KMS-11 (cell line): ENCODE measurements around the gene MBD1.
"Not testable (repeated sequence)": the region's sequence is repeated elsewhere in the genome, so short reads cannot be mapped to it uniquely, and the experiment has no call there.

Experiments used
- H2AFZ ChIP-seq: fragments of 200-600 bp; sonication (generic); 2 replicates; pipeline ENCODE4 v1.6.1; 2016; ENCODE audit warnings: antibody characterized with exemption, mixed run types, low read depth
- H3K27ac ChIP-seq: fragments of 200-600 bp; sonication (generic); 2 replicates; pipeline ENCODE4 v1.6.1; 2016; ENCODE audit warnings: mild to moderate bottlenecking, mixed run types
- H3K27me3 ChIP-seq: fragments of 200-600 bp; sonication (generic); 2 replicates; pipeline ENCODE4 v1.6.1; 2017; ENCODE audit warnings: mild to moderate bottlenecking, low read depth, mixed run types, moderate library complexity; ENCODE audit not compliant: insufficient read depth
- H3K36me3 ChIP-seq: fragments of 200-600 bp; sonication (generic); 2 replicates; pipeline ENCODE4 v1.6.1; 2017; ENCODE audit warnings: mild to moderate bottlenecking, mixed run types; ENCODE audit not compliant: insufficient read depth
- H3K4me1 ChIP-seq: fragments of 200-600 bp; sonication (generic); 2 replicates; pipeline ENCODE4 v1.6.1; 2016; ENCODE audit warnings: mild to moderate bottlenecking, low read depth, mixed run types; ENCODE audit not compliant: poor library complexity, severe bottlenecking
- H3K4me2 ChIP-seq: fragments of 200-600 bp; sonication (generic); 2 replicates; pipeline ENCODE4 v1.7.0; 2016; ENCODE audit warnings: mild to moderate bottlenecking, mixed run types
- H3K4me3 ChIP-seq: fragments of 200-600 bp; sonication (generic); IDR thresholded peaks from 2 replicates; pipeline ENCODE4 v1.6.1; 2017; ENCODE audit warnings: low read depth, low read length, mixed read lengths; ENCODE audit not compliant: insufficient read depth
- H3K79me2 ChIP-seq: fragments of 200-600 bp; sonication (generic); 2 replicates; pipeline ENCODE4 v1.6.1; 2016; ENCODE audit warnings: low read depth, mixed run types; ENCODE audit not compliant: insufficient read depth
- H3K9ac ChIP-seq: fragments of 200-600 bp; sonication (generic); 2 replicates; pipeline ENCODE4 v1.6.1; 2016; ENCODE audit warnings: mild to moderate bottlenecking, mixed run types
- H4K20me1 ChIP-seq: fragments of 200-600 bp; sonication (generic); 2 replicates; pipeline ENCODE4 v1.6.1; 2016; ENCODE audit warnings: mild to moderate bottlenecking, mixed run types; ENCODE audit not compliant: insufficient read depth
- TF ChIP-seq, protein P1 (sequence below): fragments of 200-600 bp; sonication (generic); conservative IDR thresholded peaks from 2 replicates; pipeline ENCODE4 v1.6.1; 2017; ENCODE audit warnings: low read depth, mild to moderate bottlenecking, antibody characterized with exemption, low read length, moderate library complexity, mixed read lengths

Gene MBD1

DNA sequence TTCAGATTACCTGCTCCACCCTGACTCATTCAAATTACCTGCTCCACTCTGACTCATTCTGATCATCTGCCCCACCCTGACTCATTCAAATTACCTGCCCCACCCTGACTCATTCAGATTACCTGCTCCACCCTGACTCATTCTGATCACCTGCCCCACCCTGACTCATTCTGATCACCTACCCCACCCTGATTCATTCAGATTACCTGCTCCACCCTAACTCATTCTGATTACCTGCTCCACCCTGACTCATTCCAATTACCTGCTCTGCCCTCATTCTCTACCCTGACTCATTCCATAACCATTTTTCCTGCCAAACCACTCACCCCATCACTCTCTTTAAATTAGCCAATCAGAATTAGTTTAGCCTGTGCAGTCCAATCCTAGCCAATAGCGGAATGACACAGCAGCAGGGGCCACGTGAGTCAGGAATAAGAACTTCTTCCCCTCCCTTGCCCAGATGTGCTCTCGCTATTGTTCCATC lies 41.2 kb downstream of the MBD1 start:
- H3K36me3 ChIP-seq, result no peaks in the 10 kb centered on the region
- no peak overlapping the region for H3K27ac ChIP-seq
- no peak overlapping the region for H3K4me3 ChIP-seq
- no peaks in the 10 kb centered on the region for H4K20me1 ChIP-seq
- TF ChIP-seq, protein P1, sequence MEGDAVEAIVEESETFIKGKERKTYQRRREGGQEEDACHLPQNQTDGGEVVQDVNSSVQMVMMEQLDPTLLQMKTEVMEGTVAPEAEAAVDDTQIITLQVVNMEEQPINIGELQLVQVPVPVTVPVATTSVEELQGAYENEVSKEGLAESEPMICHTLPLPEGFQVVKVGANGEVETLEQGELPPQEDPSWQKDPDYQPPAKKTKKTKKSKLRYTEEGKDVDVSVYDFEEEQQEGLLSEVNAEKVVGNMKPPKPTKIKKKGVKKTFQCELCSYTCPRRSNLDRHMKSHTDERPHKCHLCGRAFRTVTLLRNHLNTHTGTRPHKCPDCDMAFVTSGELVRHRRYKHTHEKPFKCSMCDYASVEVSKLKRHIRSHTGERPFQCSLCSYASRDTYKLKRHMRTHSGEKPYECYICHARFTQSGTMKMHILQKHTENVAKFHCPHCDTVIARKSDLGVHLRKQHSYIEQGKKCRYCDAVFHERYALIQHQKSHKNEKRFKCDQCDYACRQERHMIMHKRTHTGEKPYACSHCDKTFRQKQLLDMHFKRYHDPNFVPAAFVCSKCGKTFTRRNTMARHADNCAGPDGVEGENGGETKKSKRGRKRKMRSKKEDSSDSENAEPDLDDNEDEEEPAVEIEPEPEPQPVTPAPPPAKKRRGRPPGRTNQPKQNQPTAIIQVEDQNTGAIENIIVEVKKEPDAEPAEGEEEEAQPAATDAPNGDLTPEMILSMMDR, result no peak
- no peak overlapping the region for H3K4me2 ChIP-seq
- no peak overlapping the region for H3K9ac ChIP-seq
- H3K27me3 ChIP-seq, result no peaks in the 10 kb centered on the region
- no peaks in the 10 kb centered on the region for H3K4me1 ChIP-seq
- no peak overlapping the region for H2AFZ ChIP-seq
- no peaks in the 10 kb centered on the region for H3K79me2 ChIP-seq

DNA sequence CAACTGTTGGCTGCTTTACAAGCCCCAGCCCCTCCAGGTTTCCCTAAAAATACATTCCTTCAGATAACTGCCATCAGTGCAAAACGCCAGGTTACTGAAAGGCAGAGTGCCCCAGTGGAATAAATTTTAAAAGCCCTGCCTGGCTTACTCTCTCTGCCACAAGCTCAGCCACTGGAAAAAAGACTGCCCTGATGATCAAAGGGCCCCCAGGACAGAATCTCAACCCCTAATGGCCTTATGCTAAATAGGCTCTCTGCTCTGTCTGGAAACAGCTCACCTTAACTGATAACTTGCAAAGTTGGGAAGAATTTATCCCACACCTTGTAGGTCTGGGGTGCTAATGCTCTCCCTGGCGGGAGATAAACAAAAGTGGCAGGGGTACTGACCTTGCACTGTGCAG lies 48.9 kb downstream of the MBD1 start:
- H3K9ac ChIP-seq, result no peak overlapping the region

DNA sequence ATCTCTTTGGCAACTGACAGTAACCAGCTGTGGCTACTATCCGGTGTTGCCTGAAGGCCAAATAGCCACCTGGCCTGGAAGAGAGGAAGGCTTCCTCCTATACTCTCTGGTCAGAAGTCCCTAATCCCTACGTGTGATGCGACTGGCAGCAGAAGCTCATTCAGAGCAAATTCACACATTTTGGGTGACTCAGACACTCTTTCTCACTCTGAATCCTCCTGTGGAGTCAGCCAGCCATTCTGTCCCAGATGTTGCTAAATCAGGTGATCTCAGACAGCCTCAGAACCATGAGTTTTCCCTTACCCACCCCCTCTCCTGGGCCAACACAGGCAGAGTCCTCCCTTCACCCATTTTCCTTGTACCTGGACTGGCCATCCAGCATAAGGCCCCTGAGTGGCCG lies 49.7 kb downstream of the MBD1 start:
- no peak overlapping the region for H3K4me2 ChIP-seq
- TF ChIP-seq, protein P1, result no peak
- H2AFZ ChIP-seq, result no peak overlapping the region
- H3K36me3 ChIP-seq, result no peaks in the 10 kb centered on the region
- H3K9ac ChIP-seq, result no peak overlapping the region
- no peaks in the 10 kb centered on the region for H3K79me2 ChIP-seq
- no peaks in the 10 kb centered on the region for H3K4me1 ChIP-seq
- H3K27ac ChIP-seq, result no peak overlapping the region
- no peaks in the 10 kb centered on the region for H3K27me3 ChIP-seq
- H4K20me1 ChIP-seq, result no peaks in the 10 kb centered on the region
- H3K4me3 ChIP-seq, result no peak overlapping the region

More for the DNA sequence above, 48.9 kb downstream of the MBD1 start:
- Histone ChIP-seq H3K27ac (no peak overlapping the region), H2AFZ (no peak overlapping the region), H3K79me2 (no peaks in the 10 kb centered on the region), H3K27me3 (no peaks in the 10 kb centered on the region), H4K20me1 (no peaks in the 10 kb centered on the region), H3K36me3 (no peaks in the 10 kb centered on the region), H3K4me3 (no peak overlapping the region), H3K4me2 (no peak overlapping the region), H3K4me1 (no peaks in the 10 kb centered on the region)
- TF ChIP-seq, protein P1, result no peak

DNA sequence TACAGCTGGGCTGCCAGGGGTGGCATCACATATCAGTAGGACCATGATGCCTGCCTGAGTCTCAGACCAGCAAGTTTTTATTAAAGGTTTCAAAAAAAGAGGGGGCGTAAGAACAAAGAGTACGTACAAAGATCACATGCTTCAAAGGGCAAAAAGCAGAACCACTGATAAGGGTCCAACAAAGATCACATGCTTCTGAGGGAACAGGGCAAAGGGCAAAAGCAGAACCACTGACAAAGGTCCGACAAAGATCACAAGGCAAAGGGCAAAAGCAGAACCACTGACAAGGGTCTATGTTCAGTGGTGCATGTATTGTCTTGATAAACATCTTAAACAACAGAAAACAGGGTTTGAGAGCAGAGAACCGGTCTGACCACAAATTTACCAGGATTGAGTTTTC lies 61.1 kb downstream of the MBD1 start:
- not testable (repeated sequence) for H4K20me1 ChIP-seq, H3K27me3 ChIP-seq, H3K27ac ChIP-seq, H3K79me2 ChIP-seq, H3K36me3 ChIP-seq, H3K4me2 ChIP-seq, H3K4me3 ChIP-seq, H3K4me1 ChIP-seq, H3K9ac ChIP-seq, H2AFZ ChIP-seq
